Sigmoid colon (tissue), 7 donors: Measurements from ENCODE around the gene MATCAP1. TPM values are rescaled to one million over a fixed set of nuclear protein-coding genes. Genes with fewer than 3 reads are reported as not detected.

Experiments
- polyA plus RNA-seq, 3 donors: library from polyadenylated mRNA; stranded (reverse); fragments of 200-250 nt; gene quantifications; one replicate each; pipeline ENCODE4 v1.2.3, GENCODE V29; 2013
- small RNA-seq, 3 donors: library from RNA; depleted of rRNA; stranded (forward); fragments of <200 nt; gene quantifications; one replicate each; pipeline ENCODE3, GENCODE V24; 2016
- total RNA-seq, 4 donors: library from RNA; depleted of rRNA; stranded (reverse); fragments of >200 nt; gene quantifications; one replicate each; pipeline ENCODE4 v1.1.0, GENCODE V29; 2016
- donor health status: healthy with polysubstance abuse.
- donor health status: Bipolar disorder and iron deficiency.
- donor health status: healthy.

Gene MATCAP1
- total and polyA plus RNA-seq, 7 donors = 3.0 to 30.3 (median 9.4) TPM

Small RNA genes within 50 kb of the gene (small RNA-seq; reads per million reads assigned to genes)
- 14.7 to 19.0 (median 17.9) reads per million in 3 donors for gene MIR328

Other genes with a start within 250 kb of the MATCAP1 start
- 100 to 1,000 TPM in 1 of 4 donors, 10 to 100 TPM in 3; 71.7 to 121 (median 82.8) TPM for gene CIAO2B, start 249.6 kb downstream of the MATCAP1 start, total RNA-seq
- 100 to 1,000 TPM; 193 to 219 (median 214) TPM for gene CIAO2B, start 249.6 kb downstream of the MATCAP1 start, polyA plus RNA-seq
- 10 to 100 TPM; 21.8 to 25.5 (median 23.0) TPM for gene CES2, start 248.4 kb downstream of the MATCAP1 start, total RNA-seq
- 100 to 1,000 TPM in 1 of 3 donors, 10 to 100 TPM in 2; 53.4 to 163 (median 67.9) TPM for gene CES2, start 248.4 kb downstream of the MATCAP1 start, polyA plus RNA-seq
- gene CES3, start 222.7 kb downstream of the MATCAP1 start, total RNA-seq = 1 to 10 TPM in 1 of 4 donors, under 1 TPM in 2, not detected in 1; 0.16 to 2.5 (median 0.55) TPM
- 10 to 100 TPM; 10.8 to 48.4 (median 13.2) TPM for gene CES3, start 222.7 kb downstream of the MATCAP1 start, polyA plus RNA-seq
- 1 to 10 TPM; 3.6 to 7.5 (median 4.1) TPM for gene CES4A, start 195.4 kb downstream of the MATCAP1 start, total RNA-seq
- 1 to 10 TPM; 2.3 to 7.3 (median 3.0) TPM for gene CES4A, start 195.4 kb downstream of the MATCAP1 start, polyA plus RNA-seq
- gene CBFB, start 154.8 kb downstream of the MATCAP1 start, total RNA-seq = 10 to 100 TPM; 21.3 to 28.0 (median 24.8) TPM
- 10 to 100 TPM in 1 of 3 donors, 1 to 10 TPM in 2; 9.6 to 19.3 (median 9.7) TPM for gene CBFB, start 154.8 kb downstream of the MATCAP1 start, polyA plus RNA-seq
- gene PHAF1, start 74.0 kb downstream of the MATCAP1 start, total RNA-seq = 10 to 100 TPM; 11.4 to 16.3 (median 14.0) TPM
- 1 to 10 TPM; 8.9 to 9.7 (median 9.0) TPM for gene PHAF1, start 74.0 kb downstream of the MATCAP1 start, polyA plus RNA-seq
- 10 to 100 TPM in 3 of 4 donors, 1 to 10 TPM in 1; 8.7 to 18.8 (median 12.2) TPM for gene B3GNT9, start 33.0 kb downstream of the MATCAP1 start, total RNA-seq
- 1 to 10 TPM in 2 of 3 donors, under 1 TPM in 1; 0.46 to 4.9 (median 1.2) TPM for gene B3GNT9, start 33.0 kb downstream of the MATCAP1 start, polyA plus RNA-seq
- gene TRADD, start 24.1 kb downstream of the MATCAP1 start, total RNA-seq = 10 to 100 TPM; 16.1 to 23.2 (median 19.6) TPM
- gene TRADD, start 24.1 kb downstream of the MATCAP1 start, polyA plus RNA-seq = 10 to 100 TPM; 23.4 to 30.2 (median 26.4) TPM
- 10 to 100 TPM in 2 of 4 donors, 1 to 10 TPM in 2; 7.5 to 11.8 (median 9.7) TPM for gene FBXL8, start 24.0 kb downstream of the MATCAP1 start, total RNA-seq
- 10 to 100 TPM in 2 of 3 donors, 1 to 10 TPM in 1; 4.9 to 19.1 (median 10.8) TPM for gene FBXL8, start 24.0 kb downstream of the MATCAP1 start, polyA plus RNA-seq
- gene HSF4, start 19.2 kb downstream of the MATCAP1 start, total RNA-seq = 100 to 1,000 TPM in 1 of 4 donors, 10 to 100 TPM in 3; 21.2 to 109 (median 25.8) TPM
- gene HSF4, start 19.2 kb downstream of the MATCAP1 start, polyA plus RNA-seq = 10 to 100 TPM in 1 of 3 donors, 1 to 10 TPM in 2; 1.2 to 17.9 (median 3.6) TPM
- 10 to 100 TPM; 23.2 to 36.7 (median 25.9) TPM for gene NOL3, start 13.4 kb downstream of the MATCAP1 start, total RNA-seq
- 10 to 100 TPM; 12.7 to 23.9 (median 13.2) TPM for gene NOL3, start 13.4 kb downstream of the MATCAP1 start, polyA plus RNA-seq
- 1 to 10 TPM; 1.1 to 4.4 (median 1.9) TPM for gene EXOC3L1, start 6.2 kb upstream of the MATCAP1 start, total RNA-seq
- gene EXOC3L1, start 6.2 kb upstream of the MATCAP1 start, polyA plus RNA-seq = 1 to 10 TPM; 2.5 to 8.4 (median 5.4) TPM
- gene E2F4, start 8.2 kb upstream of the MATCAP1 start, total RNA-seq = 10 to 100 TPM; 59.9 to 85.9 (median 76.0) TPM
- gene E2F4, start 8.2 kb upstream of the MATCAP1 start, polyA plus RNA-seq = 10 to 100 TPM; 40.0 to 71.0 (median 51.7) TPM
- gene ELMO3, start 15.2 kb upstream of the MATCAP1 start, total RNA-seq = 1 to 10 TPM in 2 of 4 donors, under 1 TPM in 2; 0.14 to 1.7 (median 1.1) TPM
- gene ELMO3, start 15.2 kb upstream of the MATCAP1 start, polyA plus RNA-seq = 10 to 100 TPM; 31.8 to 41.8 (median 35.1) TPM
- 10 to 100 TPM; 15.3 to 31.4 (median 24.2) TPM for gene TMEM208, start 43.2 kb upstream of the MATCAP1 start, total RNA-seq
- 100 to 1,000 TPM in 1 of 3 donors, 10 to 100 TPM in 2; 33.0 to 109 (median 36.5) TPM for gene TMEM208, start 43.2 kb upstream of the MATCAP1 start, polyA plus RNA-seq
- 10 to 100 TPM in 2 of 4 donors, 1 to 10 TPM in 2; 6.7 to 17.1 (median 11.5) TPM for gene FHOD1, start 63.5 kb upstream of the MATCAP1 start, total RNA-seq
- 10 to 100 TPM in 1 of 3 donors, 1 to 10 TPM in 2; 4.8 to 25.2 (median 5.5) TPM for gene FHOD1, start 63.5 kb upstream of the MATCAP1 start, polyA plus RNA-seq
- gene SLC9A5, start 65.0 kb upstream of the MATCAP1 start, total RNA-seq = 1 to 10 TPM in 2 of 4 donors, under 1 TPM in 1, not detected in 1; 0.68 to 6.1 (median 1.1) TPM
- gene SLC9A5, start 65.0 kb upstream of the MATCAP1 start, polyA plus RNA-seq = under 1 TPM in 2 of 3 donors, not detected in 1; 0.46 to 0.99 TPM
- gene PLEKHG4, start 95.6 kb upstream of the MATCAP1 start, total RNA-seq = 1 to 10 TPM; 1.4 to 6.2 (median 3.7) TPM
- 1 to 10 TPM; 3.0 to 7.9 (median 3.5) TPM for gene PLEKHG4, start 95.6 kb upstream of the MATCAP1 start, polyA plus RNA-seq
- gene KCTD19, start 142.8 kb upstream of the MATCAP1 start, total RNA-seq = under 1 TPM in 1 of 4 donors, not detected in 3; under 0.01 TPM
- under 1 TPM in 1 of 3 donors, not detected in 2; 0.04 TPM for gene KCTD19, start 142.8 kb upstream of the MATCAP1 start, polyA plus RNA-seq
- under 1 TPM in 1 of 4 donors, not detected in 3; 0.55 TPM for gene LRRC36, start 142.9 kb upstream of the MATCAP1 start, total RNA-seq
- gene LRRC36, start 142.9 kb upstream of the MATCAP1 start, polyA plus RNA-seq = under 1 TPM in 1 of 3 donors, not detected in 2; 0.74 TPM
- 10 to 100 TPM in 3 of 4 donors, 1 to 10 TPM in 1; 8.1 to 27.4 (median 16.9) TPM for gene TPPP3, start 209.5 kb upstream of the MATCAP1 start, total RNA-seq
- gene TPPP3, start 209.5 kb upstream of the MATCAP1 start, polyA plus RNA-seq = 10 to 100 TPM in 1 of 3 donors, 1 to 10 TPM in 2; 2.4 to 13.6 (median 8.6) TPM
- gene ZDHHC1, start 232.5 kb upstream of the MATCAP1 start, total RNA-seq = 10 to 100 TPM; 12.7 to 18.3 (median 16.1) TPM
- 1 to 10 TPM; 4.2 to 6.6 (median 4.4) TPM for gene ZDHHC1, start 232.5 kb upstream of the MATCAP1 start, polyA plus RNA-seq
- 1 to 10 TPM in 2 of 4 donors, under 1 TPM in 1, not detected in 1; 0.14 to 3.9 (median 1.4) TPM for gene HSD11B2, start 247.2 kb upstream of the MATCAP1 start, total RNA-seq
- 100 to 1,000 TPM in 1 of 3 donors, 10 to 100 TPM in 2; 88.3 to 353 (median 90.4) TPM for gene HSD11B2, start 247.2 kb upstream of the MATCAP1 start, polyA plus RNA-seq